Sigmoid colon (tissue), 7 donors: ENCODE measurements around the gene TOR1B. TPM values are rescaled to one million over a fixed set of nuclear protein-coding genes. Genes with fewer than 3 reads are reported as not detected.
"Not testable (repeated sequence)": the region's sequence is repeated elsewhere in the genome, so short reads cannot be mapped to it uniquely, and the experiment has no call there.

ENCODE experiments used
- DNase-seq: peaks from one replicate; pipeline ENCODE4 v3.0.0-alpha.2; 2019
- H3K27ac ChIP-seq, 4 donors: fragments of 200-600 bp; sonication (generic); one replicate each; pipeline ENCODE4 v1.5.1; 2016 to 2019; ENCODE audit warnings: mild to moderate bottlenecking in 1 of 4
- H3K27me3 ChIP-seq, 3 donors: fragments of 200-600 bp; sonication (generic); one replicate each; pipeline ENCODE4 v1.5.1; 2019; ENCODE audit warnings: mild to moderate bottlenecking in 1 of 3
- H3K36me3 ChIP-seq, 4 donors: fragments of 200-600 bp; sonication (generic); one replicate each; pipeline ENCODE4 v1.5.1; 2016 to 2019
- H3K4me1 ChIP-seq, 4 donors: fragments of 200-600 bp; sonication (generic); one replicate each; pipeline ENCODE4 v1.5.1; 2017 to 2019
- H3K4me3 ChIP-seq, 4 donors: fragments of 200-600 bp; sonication (generic); one replicate each; pipeline ENCODE4 v1.5.1; 2017 to 2019; ENCODE audit warnings: mild to moderate bottlenecking in 2 of 4, moderate library complexity in 1 of 4
- H3K9me3 ChIP-seq, 4 donors: fragments of 200-600 bp in 3 of 4; sonication (generic) in 3 of 4; one replicate each; pipeline versions ENCODE4 v1.5.1 to v1.6.1; 2013 to 2019
- EP300 ChIP-seq, 4 donors: sonication (generic); formaldehyde crosslinking; IDR thresholded peaks; one replicate each; pipeline ENCODE4 v1.6.1; 2017; ENCODE audit warnings: antibody characterized with exemption in 4 of 4
- POLR2A ChIP-seq, 2 donors: fragments of 450-650 bp; IDR thresholded peaks; one replicate each; pipeline ENCODE4 v1.6.1; 2016; ENCODE audit warnings: antibody characterized with exemption in 2 of 2, mild to moderate bottlenecking in 2 of 2, moderate library complexity in 2 of 2
- POLR2AphosphoS5 ChIP-seq, 4 donors: sonication (generic); formaldehyde crosslinking; IDR thresholded peaks; one replicate each; pipeline ENCODE4 v1.6.1; 2017; ENCODE audit warnings: antibody characterized with exemption in 4 of 4
- WGBS, 2 donors: extraction: QIAGEN DNeasy Blood & Tissue Kit; methylation state at CpG; one replicate each; pipeline ENCODE4 v1.1.7; 2013; 5-methylcytosine and 5-hydroxymethylcytosine counted together
- intact Hi-C: fragments of 100-400 bp; cut with DNase I; formaldehyde crosslinking; loops from one replicate; pipeline ENCODE4 v1.15.1; 2023
- polyA plus RNA-seq, 3 donors: library from polyadenylated mRNA; stranded (reverse); fragments of 200-250 nt; gene quantifications; one replicate each; pipeline ENCODE4 v1.2.3, GENCODE V29; 2013
- total RNA-seq, 4 donors: library from RNA; depleted of rRNA; stranded (reverse); fragments of >200 nt; gene quantifications; one replicate each; pipeline ENCODE4 v1.1.0, GENCODE V29; 2016
- TF ChIP-seq, protein P1 (sequence below), 4 experiments: fragments of 450-650 bp in 3 of 4; fragments of 200-600 bp in 1 of 4; IDR thresholded peaks; one replicate each; pipeline ENCODE4 v1.5.1; 2016 to 2019; ENCODE audit warnings: antibody characterized with exemption in 4 of 4, mild to moderate bottlenecking in 3 of 4, moderate library complexity in 2 of 4
- donor health status: healthy with polysubstance abuse.
- donor health status: Bipolar disorder and iron deficiency.
- donor health status: healthy.

TOR1B gene
- total and polyA plus RNA-seq, 7 donors = 7.8 to 31.3 (median 20.7) TPM

DNA sequence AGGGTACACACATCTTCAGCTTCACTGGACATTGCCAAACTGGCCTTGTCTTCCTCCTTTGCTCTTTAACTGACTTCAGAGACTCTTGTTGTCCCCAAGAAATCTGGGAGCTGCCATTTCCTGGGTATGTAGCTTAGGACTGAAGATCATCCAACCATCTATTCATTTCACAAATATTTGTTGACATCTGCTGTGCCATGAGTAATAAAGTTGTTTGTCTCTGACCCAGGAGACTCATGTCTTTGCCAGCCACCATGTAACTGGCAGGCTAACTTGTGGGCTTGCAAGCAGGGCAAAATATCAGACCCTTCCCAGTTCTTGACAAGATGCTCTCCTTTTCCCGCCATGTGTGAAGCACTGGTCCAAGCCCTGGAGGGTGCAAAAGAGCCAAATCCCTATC is 17.1 kb upstream of the TOR1B start:
- TF ChIP-seq, protein P1, sequence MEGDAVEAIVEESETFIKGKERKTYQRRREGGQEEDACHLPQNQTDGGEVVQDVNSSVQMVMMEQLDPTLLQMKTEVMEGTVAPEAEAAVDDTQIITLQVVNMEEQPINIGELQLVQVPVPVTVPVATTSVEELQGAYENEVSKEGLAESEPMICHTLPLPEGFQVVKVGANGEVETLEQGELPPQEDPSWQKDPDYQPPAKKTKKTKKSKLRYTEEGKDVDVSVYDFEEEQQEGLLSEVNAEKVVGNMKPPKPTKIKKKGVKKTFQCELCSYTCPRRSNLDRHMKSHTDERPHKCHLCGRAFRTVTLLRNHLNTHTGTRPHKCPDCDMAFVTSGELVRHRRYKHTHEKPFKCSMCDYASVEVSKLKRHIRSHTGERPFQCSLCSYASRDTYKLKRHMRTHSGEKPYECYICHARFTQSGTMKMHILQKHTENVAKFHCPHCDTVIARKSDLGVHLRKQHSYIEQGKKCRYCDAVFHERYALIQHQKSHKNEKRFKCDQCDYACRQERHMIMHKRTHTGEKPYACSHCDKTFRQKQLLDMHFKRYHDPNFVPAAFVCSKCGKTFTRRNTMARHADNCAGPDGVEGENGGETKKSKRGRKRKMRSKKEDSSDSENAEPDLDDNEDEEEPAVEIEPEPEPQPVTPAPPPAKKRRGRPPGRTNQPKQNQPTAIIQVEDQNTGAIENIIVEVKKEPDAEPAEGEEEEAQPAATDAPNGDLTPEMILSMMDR (IDR thresholded peaks at IDR 0.05) = no peak
- TF ChIP-seq POLR2A (IDR thresholded peaks at IDR 0.05) (no peak), EP300 (IDR thresholded peaks at IDR 0.05) (no peak), POLR2AphosphoS5 (IDR thresholded peaks at IDR 0.05) (no peak)
- Histone ChIP-seq H3K4me1 (no peaks in the 10 kb centered on the region), H3K27me3 (peaks cover 0 to 3% (median 0%) of the 10 kb centered on the region in 3 donors), H3K36me3 (no peaks in the 10 kb centered on the region), H3K4me3 (no peak overlapping the region), H3K27ac (no peak overlapping the region), H3K9me3 (no peaks in the 10 kb centered on the region)
- intact Hi-C loops = no loop called here
- DNase-seq = no peak
- 87 to 91% methylated on average over 1 of the region's 1 CpG for WGBS, 2 donors

DNA sequence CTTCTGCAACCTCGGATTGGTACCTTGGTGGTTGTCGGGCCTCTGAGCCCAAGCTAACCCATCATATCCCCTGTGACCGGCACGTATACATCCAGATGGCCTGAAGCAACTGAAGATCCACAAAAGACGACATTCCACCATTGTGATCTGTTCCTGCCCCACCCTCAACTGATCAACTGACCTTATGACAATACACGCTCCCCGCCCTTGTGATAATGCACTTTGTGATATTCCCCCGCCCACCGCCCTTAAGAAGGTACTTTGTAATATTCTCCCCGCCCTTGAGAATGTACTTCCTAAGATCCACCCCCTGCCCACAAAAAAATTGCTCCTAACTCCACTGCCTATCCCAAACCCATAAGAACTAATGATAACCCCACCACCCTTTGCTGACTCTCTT is 16.5 kb upstream of the TOR1B start:
- WGBS, 2 donors = 41 to 80% methylated on average over 10 of the region's 10 CpGs
- no peaks in the 10 kb centered on the region for H3K36me3 ChIP-seq
- intact Hi-C loops = no loop called here

DNA sequence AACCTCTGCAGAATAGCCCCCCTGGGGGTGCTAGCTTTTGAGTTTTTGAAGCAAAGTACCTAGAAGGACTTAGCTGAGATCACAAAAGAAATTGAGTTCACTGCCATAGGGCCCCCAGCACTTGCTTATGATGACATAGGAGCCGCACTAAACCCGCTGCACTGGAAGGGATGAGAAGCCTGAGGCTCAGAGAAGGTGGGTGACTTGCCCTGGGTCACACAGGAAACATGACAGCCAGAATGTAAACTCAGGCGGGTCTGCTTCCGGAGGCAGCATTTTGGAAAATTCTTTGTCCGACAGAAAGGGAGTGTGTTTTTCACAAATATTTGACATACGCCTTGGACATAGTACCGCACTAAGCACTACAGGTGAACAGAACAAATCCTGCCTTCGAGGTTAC is 8.4 kb upstream of the TOR1B start:
- WGBS, 2 donors = 89% methylated on average over 8 of the region's 8 CpGs
- H3K4me1 ChIP-seq = no peaks in the 10 kb centered on the region
- DNase-seq = no peak
- H3K27me3 ChIP-seq = peaks cover 0 to 7% (median 0%) of the 10 kb centered on the region in 3 donors
- TF ChIP-seq, protein P1 (IDR thresholded peaks at IDR 0.05) = no peak
- TF ChIP-seq POLR2A (IDR thresholded peaks at IDR 0.05) (no peak), POLR2AphosphoS5 (IDR thresholded peaks at IDR 0.05) (no peak), EP300 (IDR thresholded peaks at IDR 0.05) (no peak)
- no peak overlapping the region for H3K4me3 ChIP-seq
- no peaks in the 10 kb centered on the region for H3K9me3 ChIP-seq
- intact Hi-C loops = no loop called here
- H3K36me3 ChIP-seq = no peaks in the 10 kb centered on the region
- no peak overlapping the region for H3K27ac ChIP-seq

More for the DNA sequence above, 16.5 kb upstream of the TOR1B start:
- Histone ChIP-seq H3K4me1 (no peaks in the 10 kb centered on the region), H3K9me3 (no peaks in the 10 kb centered on the region), H3K4me3 (no peak overlapping the region), H3K27ac (no peak overlapping the region), H3K27me3 (peaks cover 0 to 3% (median 0%) of the 10 kb centered on the region in 3 donors)
- no peak for DNase-seq
- TF ChIP-seq POLR2A (IDR thresholded peaks at IDR 0.05) = no peak
- no peak for TF ChIP-seq POLR2AphosphoS5 (IDR thresholded peaks at IDR 0.05)
- no peak for TF ChIP-seq EP300 (IDR thresholded peaks at IDR 0.05)
- TF ChIP-seq, protein P1 (IDR thresholded peaks at IDR 0.05) = no peak

GRCh38 chr9:129796029-129796428 is 7.0 kb upstream of the TOR1B start:
- intact Hi-C loops, H3K9me3 ChIP-seq, H3K27me3 ChIP-seq, H3K4me3 ChIP-seq, DNase-seq, H3K27ac ChIP-seq, H3K4me1 ChIP-seq, H3K36me3 ChIP-seq: not testable (repeated sequence)
- 73 to 74% methylated on average over 2 of the region's 2 CpGs for WGBS, 2 donors

- WGBS, 2 donors = 63 to 66% methylated on average over 6 of the region's 6 CpGs
- DNase-seq = no peak
- TF ChIP-seq, protein P1 (IDR thresholded peaks at IDR 0.05) = no peak
- TF ChIP-seq POLR2AphosphoS5 (IDR thresholded peaks at IDR 0.05) (no peak), POLR2A (IDR thresholded peaks at IDR 0.05) (no peak), EP300 (IDR thresholded peaks at IDR 0.05) (no peak)
- Histone ChIP-seq H3K4me1 (peaks cover 0 to 6% (median 5%) of the 10 kb centered on the region in 4 donors), H3K27ac (no peak overlapping the region), H3K27me3 (peaks cover 0 to 7% (median 0%) of the 10 kb centered on the region in 3 donors), H3K36me3 (no peaks in the 10 kb centered on the region), H3K9me3 (no peaks in the 10 kb centered on the region), H3K4me3 (no peak overlapping the region)
- intact Hi-C loops = no loop called here
Observed at GRCh38 chr9:129798973-129799372, 4.0 kb upstream of the TOR1B start.
